ENCODE results near the gene IFNK.

The IFNK gene

DNA sequence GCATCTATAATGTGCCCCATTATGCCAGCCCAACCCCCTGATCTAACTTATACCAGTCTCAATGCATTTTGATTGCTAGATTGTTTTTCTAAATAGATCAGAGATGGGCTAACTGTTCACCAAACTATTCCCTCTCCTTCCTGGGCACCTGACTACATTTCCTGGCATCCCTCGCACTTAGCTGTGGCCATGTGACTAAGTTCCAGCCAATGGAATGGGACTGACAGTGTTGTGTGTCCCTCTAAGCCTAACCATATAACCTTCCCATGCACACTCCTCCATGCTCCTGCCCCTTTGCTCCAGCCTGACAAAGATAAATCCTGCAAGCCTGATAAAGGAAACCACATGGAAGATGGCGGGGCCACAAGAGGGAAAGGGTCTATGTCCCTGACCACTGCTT, 12.3 kb upstream of the IFNK start:
- no peak for DNase-seq (ENCODE audit: low spot score)
- TF ChIP-seq, protein P1, sequence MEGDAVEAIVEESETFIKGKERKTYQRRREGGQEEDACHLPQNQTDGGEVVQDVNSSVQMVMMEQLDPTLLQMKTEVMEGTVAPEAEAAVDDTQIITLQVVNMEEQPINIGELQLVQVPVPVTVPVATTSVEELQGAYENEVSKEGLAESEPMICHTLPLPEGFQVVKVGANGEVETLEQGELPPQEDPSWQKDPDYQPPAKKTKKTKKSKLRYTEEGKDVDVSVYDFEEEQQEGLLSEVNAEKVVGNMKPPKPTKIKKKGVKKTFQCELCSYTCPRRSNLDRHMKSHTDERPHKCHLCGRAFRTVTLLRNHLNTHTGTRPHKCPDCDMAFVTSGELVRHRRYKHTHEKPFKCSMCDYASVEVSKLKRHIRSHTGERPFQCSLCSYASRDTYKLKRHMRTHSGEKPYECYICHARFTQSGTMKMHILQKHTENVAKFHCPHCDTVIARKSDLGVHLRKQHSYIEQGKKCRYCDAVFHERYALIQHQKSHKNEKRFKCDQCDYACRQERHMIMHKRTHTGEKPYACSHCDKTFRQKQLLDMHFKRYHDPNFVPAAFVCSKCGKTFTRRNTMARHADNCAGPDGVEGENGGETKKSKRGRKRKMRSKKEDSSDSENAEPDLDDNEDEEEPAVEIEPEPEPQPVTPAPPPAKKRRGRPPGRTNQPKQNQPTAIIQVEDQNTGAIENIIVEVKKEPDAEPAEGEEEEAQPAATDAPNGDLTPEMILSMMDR (IDR thresholded peaks at IDR 0.05; ENCODE audit: extremely low read depth, missing control alignments), result no peak

DNA sequence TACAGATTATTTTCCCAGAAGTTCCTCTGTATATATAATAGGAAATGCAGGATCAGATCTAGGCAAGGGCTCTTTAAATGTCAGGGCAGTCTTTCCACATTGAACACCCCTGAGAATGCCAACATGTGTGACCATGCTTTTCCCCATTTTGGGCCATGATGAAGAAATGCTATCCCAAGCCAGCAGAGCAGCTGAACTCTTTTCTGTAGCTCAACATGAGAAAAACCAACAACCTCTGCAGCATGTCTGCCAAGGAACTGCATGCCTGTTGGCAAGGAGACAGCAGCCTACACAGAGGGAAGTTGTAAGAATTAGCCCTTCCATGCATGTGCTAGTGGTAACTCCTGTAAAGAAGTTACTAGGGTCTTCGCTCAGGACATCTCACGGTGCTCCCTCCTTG, 9.5 kb upstream of the IFNK start:
- TF ChIP-seq, protein P1 (IDR thresholded peaks at IDR 0.05; ENCODE audit: extremely low read depth, missing control alignments), result no peak
- DNase-seq (ENCODE audit: low spot score), result no peak

GRCh38 chr9:27518006-27518405, 6.1 kb upstream of the IFNK start:
- TF ChIP-seq, protein P1 (IDR thresholded peaks at IDR 0.05; ENCODE audit: extremely low read depth, missing control alignments), result no peak
- no peak for DNase-seq (ENCODE audit: low spot score)

DNA sequence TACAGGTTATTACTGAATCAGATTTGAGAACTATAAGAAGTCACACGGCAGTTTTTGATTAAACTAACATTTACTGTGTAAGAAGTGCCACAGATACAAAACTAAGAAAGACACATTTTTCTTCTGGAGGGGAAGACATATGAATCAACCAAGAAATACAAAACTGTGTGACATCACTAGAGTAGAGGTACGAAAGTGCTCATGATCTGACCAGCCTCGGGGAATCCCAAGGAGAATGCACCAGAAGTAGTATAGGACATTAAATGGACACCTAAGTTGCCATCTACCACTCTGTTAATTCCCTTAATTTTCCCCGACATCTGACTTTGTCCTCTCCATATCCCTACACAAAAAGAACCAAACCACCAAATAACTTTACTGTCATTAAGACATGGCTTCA, 5.3 kb upstream of the IFNK start:
- TF ChIP-seq, protein P1 (IDR thresholded peaks at IDR 0.05; ENCODE audit: extremely low read depth, missing control alignments), result no peak

DNA sequence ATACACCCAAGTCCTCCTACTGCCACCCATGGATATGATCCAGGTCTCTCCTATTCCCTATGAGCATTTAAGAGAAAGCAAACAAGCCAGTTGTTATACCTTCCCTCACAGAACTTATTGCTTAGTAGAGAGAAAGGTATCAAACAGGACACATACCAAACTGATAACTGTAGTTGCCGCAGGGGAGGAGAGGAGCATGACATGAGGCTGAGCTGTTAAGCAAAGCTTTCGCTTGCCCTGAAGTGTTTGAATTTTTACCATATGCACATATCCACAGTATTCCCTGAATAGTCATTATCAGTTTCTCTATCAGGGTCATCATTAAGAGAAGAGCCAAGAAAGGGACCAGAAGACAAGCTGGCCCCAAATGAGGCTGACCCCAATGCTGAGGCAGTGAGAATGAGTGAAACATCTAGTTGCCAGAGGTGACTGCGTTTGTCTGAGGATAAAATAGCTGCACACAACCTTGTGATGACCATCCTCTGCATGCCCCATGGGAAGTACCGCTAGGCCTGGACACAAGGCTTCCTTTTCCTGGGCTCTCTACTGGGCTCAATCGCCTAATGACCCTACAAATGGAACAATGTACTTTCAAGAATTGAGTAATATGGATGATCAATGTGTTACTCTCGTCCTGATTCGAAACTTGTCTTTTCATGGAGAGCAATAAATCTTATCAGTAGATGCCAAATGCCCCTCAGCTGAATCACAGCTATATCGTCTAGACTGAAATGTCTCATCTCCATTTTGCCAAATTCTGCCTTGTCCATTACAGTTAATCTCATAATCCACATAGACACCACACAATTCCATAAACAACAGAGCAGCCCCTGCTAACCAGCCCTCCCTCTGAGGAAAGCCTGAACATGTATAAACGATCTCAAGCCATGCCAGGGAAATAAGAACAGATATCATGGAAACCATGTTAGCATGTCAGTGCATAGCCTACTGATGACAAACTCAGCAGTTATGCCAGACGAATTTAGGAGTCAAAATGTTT, 4.3 kb upstream of the IFNK start:
- no peak for DNase-seq (ENCODE audit: low spot score)
- TF ChIP-seq, protein P1 (IDR thresholded peaks at IDR 0.05; ENCODE audit: extremely low read depth, missing control alignments), result no peak

More for the DNA sequence above, 5.3 kb upstream of the IFNK start:
- DNase-seq (ENCODE audit: low spot score), result no peak

DNA sequence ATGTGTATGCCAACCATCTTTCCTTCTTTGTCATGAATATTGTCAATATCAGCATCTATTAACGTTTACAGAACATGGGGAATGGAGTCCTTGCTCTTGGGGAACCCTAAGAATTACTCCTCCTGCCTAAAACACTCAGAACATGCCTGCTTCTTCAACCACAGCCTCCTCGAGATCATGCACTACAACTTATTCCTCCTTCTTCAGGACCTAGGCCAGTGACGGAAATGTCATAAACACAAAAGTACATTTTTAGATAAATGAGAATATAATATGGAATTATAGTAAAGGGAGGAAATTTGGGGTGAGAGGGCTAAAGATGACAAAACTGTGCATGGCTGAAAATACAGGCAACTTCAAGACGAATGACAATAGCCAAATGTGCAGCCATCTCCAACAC, 3.1 kb upstream of the IFNK start:
- DNase-seq (ENCODE audit: low spot score), result no peak
- TF ChIP-seq, protein P1 (IDR thresholded peaks at IDR 0.05; ENCODE audit: extremely low read depth, missing control alignments), result no peak

DNA sequence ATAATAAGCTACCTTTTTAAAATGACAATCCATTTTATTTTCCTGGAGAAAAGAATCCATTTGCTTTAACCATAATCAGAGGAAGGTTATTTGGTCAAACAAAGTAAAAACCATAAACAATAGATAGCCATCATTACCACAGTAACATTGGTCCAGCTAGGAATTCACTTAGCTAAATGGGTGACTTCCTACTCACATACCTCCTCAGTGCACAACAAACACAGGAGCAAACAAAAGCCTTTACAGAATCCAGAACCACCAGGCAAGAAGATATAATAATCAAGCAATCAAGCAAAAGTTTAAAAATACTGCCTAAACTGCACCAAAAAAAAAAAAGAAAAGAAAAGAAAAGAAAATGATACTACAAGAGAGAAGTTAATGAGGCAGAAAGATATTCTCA, 949 bp upstream of the IFNK start:
- DNase-seq (ENCODE audit: low spot score), result no peak
- TF ChIP-seq, protein P1 (IDR thresholded peaks at IDR 0.05; ENCODE audit: extremely low read depth, missing control alignments), result no peak

Measured in GM20000 (cell line).